Measurements from ENCODE around the gene NLN. TPM values are rescaled to one million over a fixed set of nuclear protein-coding genes. Genes with fewer than 3 reads are reported as not detected.
A peak's percentile ranks its signal among the peaks of the same experiment; 100 is the strongest.

NLN gene
- total RNA-seq, 3 donors from 2014 or later = 13.3 to 23.6 (median 22.2) TPM

DNA sequence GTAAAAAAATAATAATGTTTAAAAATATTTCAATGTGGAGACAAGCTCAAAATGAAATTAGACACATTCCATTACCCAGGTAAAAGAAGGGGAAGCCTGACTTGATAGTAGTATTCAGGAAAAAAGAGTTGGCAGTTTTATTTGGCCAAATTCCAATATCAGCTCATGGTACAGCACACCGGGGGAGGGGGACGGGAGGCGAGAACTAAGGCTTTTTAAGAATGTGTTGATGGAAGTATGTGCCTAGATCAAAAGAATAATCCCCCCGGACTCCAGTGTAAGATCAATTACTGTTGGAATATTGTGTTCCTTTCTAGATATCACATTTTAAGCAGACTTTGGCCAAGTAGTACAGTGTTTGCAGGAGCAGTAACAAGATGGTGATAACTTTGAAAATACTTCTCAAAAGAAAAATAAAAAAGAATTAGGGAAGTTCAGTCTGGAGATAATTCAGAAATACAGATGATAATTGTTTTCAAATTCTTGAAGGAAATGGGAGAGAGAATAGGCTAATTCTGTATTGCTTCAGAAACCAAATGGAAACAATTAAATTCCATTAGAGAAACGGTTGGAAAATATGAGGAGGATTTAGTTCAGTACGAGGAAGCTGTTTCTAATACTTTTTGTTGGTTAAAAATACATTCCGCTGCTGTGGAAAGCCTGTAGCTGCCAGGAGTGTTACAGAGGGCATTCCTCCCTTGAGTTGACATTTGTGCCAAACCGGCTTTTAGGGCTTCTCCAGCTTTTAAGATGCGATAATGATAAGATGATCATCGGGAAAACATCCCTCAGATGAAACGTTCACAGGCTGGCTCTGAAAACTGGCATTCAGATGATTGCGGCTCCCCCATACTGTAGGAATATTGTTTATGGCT, 106.3 kb downstream of the NLN start:
- no peaks in the 10 kb centered on the region for H3K4me1 ChIP-seq (ENCODE audit: low read depth)
- no peaks in the 10 kb centered on the region for H3K9me3 ChIP-seq
- ATAC-seq = no peak
- no peaks in the 10 kb centered on the region for H3K36me3 ChIP-seq (ENCODE audit: low read depth)
- no peak for DNase-seq
- TF ChIP-seq, protein P1, sequence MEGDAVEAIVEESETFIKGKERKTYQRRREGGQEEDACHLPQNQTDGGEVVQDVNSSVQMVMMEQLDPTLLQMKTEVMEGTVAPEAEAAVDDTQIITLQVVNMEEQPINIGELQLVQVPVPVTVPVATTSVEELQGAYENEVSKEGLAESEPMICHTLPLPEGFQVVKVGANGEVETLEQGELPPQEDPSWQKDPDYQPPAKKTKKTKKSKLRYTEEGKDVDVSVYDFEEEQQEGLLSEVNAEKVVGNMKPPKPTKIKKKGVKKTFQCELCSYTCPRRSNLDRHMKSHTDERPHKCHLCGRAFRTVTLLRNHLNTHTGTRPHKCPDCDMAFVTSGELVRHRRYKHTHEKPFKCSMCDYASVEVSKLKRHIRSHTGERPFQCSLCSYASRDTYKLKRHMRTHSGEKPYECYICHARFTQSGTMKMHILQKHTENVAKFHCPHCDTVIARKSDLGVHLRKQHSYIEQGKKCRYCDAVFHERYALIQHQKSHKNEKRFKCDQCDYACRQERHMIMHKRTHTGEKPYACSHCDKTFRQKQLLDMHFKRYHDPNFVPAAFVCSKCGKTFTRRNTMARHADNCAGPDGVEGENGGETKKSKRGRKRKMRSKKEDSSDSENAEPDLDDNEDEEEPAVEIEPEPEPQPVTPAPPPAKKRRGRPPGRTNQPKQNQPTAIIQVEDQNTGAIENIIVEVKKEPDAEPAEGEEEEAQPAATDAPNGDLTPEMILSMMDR (IDR thresholded peaks at IDR 0.05) = no peak
- intact Hi-C loops (cut with DNase I, micrococcal nuclease) = no loop called here
- H3K4me3 ChIP-seq = no peak overlapping the region

DNA sequence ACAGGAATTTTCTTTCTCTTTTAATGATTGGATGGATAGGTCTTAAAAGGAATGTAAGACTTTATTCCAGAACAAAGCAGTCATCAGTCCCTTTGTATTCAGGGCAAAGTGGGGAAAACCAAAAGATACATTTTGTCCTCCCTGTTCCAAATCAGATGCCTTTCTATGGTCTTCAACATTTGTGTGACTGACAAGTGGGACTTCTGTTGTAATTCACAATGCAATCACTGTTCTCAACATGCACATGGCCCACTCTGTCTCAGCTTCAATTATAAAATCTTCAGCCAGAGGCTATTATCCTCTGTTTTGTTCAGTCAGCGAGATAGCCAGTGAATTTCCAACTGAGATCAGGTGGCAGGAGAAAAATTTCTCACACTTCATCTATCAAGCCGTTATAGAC, 108.9 kb downstream of the NLN start:
- intact Hi-C loops (cut with DNase I, micrococcal nuclease) = no loop called here
- no peak overlapping the region for H3K4me3 ChIP-seq
- ATAC-seq (no peak), DNase-seq (no peak)
- H3K9me3 ChIP-seq = no peaks in the 10 kb centered on the region
- TF ChIP-seq, protein P1 (IDR thresholded peaks at IDR 0.05) = no peak
- no peaks in the 10 kb centered on the region for H3K4me1 ChIP-seq (ENCODE audit: low read depth)
- no peaks in the 10 kb centered on the region for H3K36me3 ChIP-seq (ENCODE audit: low read depth)

DNA sequence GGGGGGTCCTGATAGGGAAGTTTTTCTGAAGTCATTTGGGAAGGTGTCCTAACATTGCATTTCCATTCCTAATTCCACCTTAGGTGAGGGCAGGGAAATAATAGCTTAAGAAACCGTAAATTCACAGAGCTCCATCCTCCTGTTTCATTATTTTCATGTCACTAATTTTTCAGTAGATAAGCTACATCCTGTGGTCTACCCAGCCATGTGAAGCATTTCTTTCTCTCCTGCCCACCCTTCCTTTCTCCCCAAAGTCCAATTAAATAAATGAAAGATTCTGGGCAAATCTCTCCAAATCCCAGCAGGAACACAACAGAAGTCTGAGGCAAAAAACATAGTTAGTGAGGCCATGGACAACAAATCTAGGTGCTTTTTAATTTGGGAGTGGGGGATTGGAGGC, 109.3 kb downstream of the NLN start:
- Histone ChIP-seq H3K4me1 (ENCODE audit: low read depth) (no peaks in the 10 kb centered on the region), H3K9me3 (no peaks in the 10 kb centered on the region), H3K36me3 (ENCODE audit: low read depth) (no peaks in the 10 kb centered on the region), H3K4me3 (no peak overlapping the region)
- intact Hi-C loops (cut with DNase I, micrococcal nuclease) = no loop called here
- TF ChIP-seq, protein P1 (IDR thresholded peaks at IDR 0.05) = no peak
- no peak for DNase-seq
- ATAC-seq = no peak

DNA sequence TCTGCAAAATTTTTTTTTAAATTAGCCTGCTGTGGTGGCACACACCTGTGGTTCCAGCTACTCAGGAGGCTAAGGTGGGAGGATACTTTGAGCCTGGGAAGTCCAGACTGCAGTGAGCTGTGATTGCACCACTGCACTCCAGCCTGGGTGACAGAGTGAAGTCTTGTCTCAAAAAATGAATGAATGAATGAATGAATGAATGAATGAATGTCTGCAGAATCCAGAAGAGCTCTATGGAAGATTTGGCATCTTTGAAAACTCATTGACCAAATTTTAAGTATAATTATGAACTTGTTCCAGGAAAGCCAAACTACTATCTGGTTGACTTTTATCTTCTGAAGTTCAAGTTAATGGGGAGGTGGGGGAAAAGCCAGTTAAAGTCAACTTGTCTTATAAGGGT, 110.1 kb downstream of the NLN start:
- no peak for ATAC-seq

DNA sequence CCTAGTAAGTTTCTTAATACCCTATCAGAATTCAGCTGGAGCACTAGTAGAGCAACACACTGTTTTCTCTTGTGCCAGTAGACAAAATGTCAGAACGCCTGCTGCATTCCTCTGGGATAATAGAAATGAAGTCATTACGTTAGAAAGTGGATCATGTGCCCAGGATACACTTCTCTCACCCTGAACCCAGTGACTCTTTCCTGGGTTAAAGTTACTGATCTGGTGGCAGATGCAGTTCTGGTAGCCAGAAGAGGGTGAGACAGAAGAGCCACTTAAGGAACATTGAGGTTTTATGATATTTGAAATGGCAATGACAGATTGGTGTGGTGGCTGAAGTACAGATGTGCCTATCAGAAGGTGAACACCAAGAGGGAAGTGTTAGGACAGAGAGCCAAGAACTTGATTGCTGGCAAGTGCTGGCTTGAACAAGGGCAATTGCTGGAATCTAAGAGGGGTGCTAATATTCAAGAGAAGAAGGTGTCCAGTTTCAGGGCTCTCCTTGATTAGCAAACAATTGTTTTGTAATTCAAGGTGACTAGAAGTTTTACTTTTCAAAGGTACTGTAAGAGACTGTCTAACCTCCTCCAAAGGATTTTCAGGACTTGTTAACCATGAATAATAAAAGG, 110.7 kb downstream of the NLN start:
- Histone ChIP-seq H3K4me1 (ENCODE audit: low read depth) (no peaks in the 10 kb centered on the region), H3K36me3 (ENCODE audit: low read depth) (no peaks in the 10 kb centered on the region), H3K4me3 (no peak overlapping the region), H3K9me3 (no peaks in the 10 kb centered on the region)
- peak; percentile 26 for ATAC-seq
- TF ChIP-seq, protein P1 (IDR thresholded peaks at IDR 0.05) = no peak
- no peak for DNase-seq
- intact Hi-C loops (cut with DNase I, micrococcal nuclease) = no loop called here

More for the DNA sequence above, 110.1 kb downstream of the NLN start:
- no peak for DNase-seq
- TF ChIP-seq, protein P1 (IDR thresholded peaks at IDR 0.05) = no peak
- Histone ChIP-seq H3K4me3 (no peak overlapping the region), H3K36me3 (ENCODE audit: low read depth) (no peaks in the 10 kb centered on the region), H3K9me3 (no peaks in the 10 kb centered on the region), H3K4me1 (ENCODE audit: low read depth) (no peaks in the 10 kb centered on the region)
- intact Hi-C loops (cut with DNase I, micrococcal nuclease) = no loop called here

All from mucosa of descending colon (tissue), 3 donors.